Measurements from ENCODE around the gene PSMG2. TPM values are rescaled to one million over a fixed set of nuclear protein-coding genes. Genes with fewer than 3 reads are reported as not detected.
A peak's percentile ranks its signal among the peaks of the same experiment; 100 is the strongest.

Gene PSMG2
- total RNA-seq, 6 donors from 2014 or later, result 28.0 to 84.0 (median 62.6) TPM

GRCh38 chr18:12679183-12679786 lies 23.6 kb upstream of the PSMG2 start:
- Histone ChIP-seq H3K9me3 (no peaks in the 10 kb centered on the region), H3K36me3 (peaks cover 4 to 19% (median 5%) of the 10 kb centered on the region in 4 donors), H3K27me3 (no peaks in the 10 kb centered on the region), H3K4me3 (peak overlapping the region in 3 of 4 donors; percentile 22 to 32 (median 24)), H3K4me1 (peaks cover 11 to 16% (median 13%) of the 10 kb centered on the region in 4 donors), H3K27ac (peak overlapping the region; percentile 66 to 92 (median 75))
- 8 to 18% methylated on average over 8 of the region's 8 CpGs for WGBS, 2 donors
- DNase-seq (peak in 1 of 2 donors; percentile 79), ATAC-seq (ENCODE audit: low FRiP score in 2 of 2) (peak; percentile 87 to 91)
- peak in 2 of 4 donors; percentile 63 to 67 for TF ChIP-seq POLR2A (IDR thresholded peaks at IDR 0.05)
- no peak for TF ChIP-seq CTCF (IDR thresholded peaks at IDR 0.05)
- peak; percentile 66 to 86 for TF ChIP-seq POLR2AphosphoS5 (IDR thresholded peaks at IDR 0.05)

GRCh38 chr18:12686100-12686499 lies 16.7 kb upstream of the PSMG2 start:
- 62 to 71% methylated on average over 3 of the region's 3 CpGs for WGBS, 2 donors
- no peak for TF ChIP-seq POLR2A (IDR thresholded peaks at IDR 0.05)
- TF ChIP-seq POLR2AphosphoS5 (IDR thresholded peaks at IDR 0.05), result no peak
- no peak for TF ChIP-seq CTCF (IDR thresholded peaks at IDR 0.05)
- TF ChIP-seq EP300 (IDR thresholded peaks at IDR 0.05), result no peak
- Histone ChIP-seq H3K36me3 (peaks cover 0 to 30% (median 9%) of the 10 kb centered on the region in 4 donors), H3K4me3 (no peak overlapping the region), H3K27me3 (no peaks in the 10 kb centered on the region), H3K27ac (no peak overlapping the region), H3K4me1 (no peaks in the 10 kb centered on the region), H3K9me3 (no peaks in the 10 kb centered on the region)
- DNase-seq (no peak), ATAC-seq (ENCODE audit: low FRiP score in 2 of 2) (no peak)

- ATAC-seq (ENCODE audit: low FRiP score in 2 of 2) (no peak), DNase-seq (no peak)
- Histone ChIP-seq H3K36me3 (peaks cover 0 to 23% (median 8%) of the 10 kb centered on the region in 4 donors), H3K9me3 (no peaks in the 10 kb centered on the region), H3K4me1 (no peaks in the 10 kb centered on the region), H3K4me3 (no peak overlapping the region), H3K27ac (no peak overlapping the region), H3K27me3 (no peaks in the 10 kb centered on the region)
- no peak for TF ChIP-seq CTCF (IDR thresholded peaks at IDR 0.05)
- no peak for TF ChIP-seq POLR2AphosphoS5 (IDR thresholded peaks at IDR 0.05)
- TF ChIP-seq EP300 (IDR thresholded peaks at IDR 0.05), result no peak
- TF ChIP-seq POLR2A (IDR thresholded peaks at IDR 0.05), result no peak
- WGBS, 2 donors, result 62 to 68% methylated on average over 4 of the region's 4 CpGs
These were observed 13.5 kb upstream of the PSMG2 start for GRCh38 chr18:12689256-12689850.

GRCh38 chr18:12692206-12692605 lies 10.6 kb upstream of the PSMG2 start:
- WGBS, 2 donors, result 85 to 96% methylated on average over 9 of the region's 9 CpGs

More at GRCh38 chr18:12692206-12692605, 10.6 kb upstream of the PSMG2 start:
- Histone ChIP-seq H3K36me3 (peaks cover 0 to 8% (median 0%) of the 10 kb centered on the region in 4 donors), H3K27ac (no peak overlapping the region), H3K4me1 (no peaks in the 10 kb centered on the region), H3K27me3 (no peaks in the 10 kb centered on the region), H3K4me3 (no peak overlapping the region), H3K9me3 (no peaks in the 10 kb centered on the region)
- TF ChIP-seq EP300 (IDR thresholded peaks at IDR 0.05) (no peak), POLR2A (IDR thresholded peaks at IDR 0.05) (no peak), POLR2AphosphoS5 (IDR thresholded peaks at IDR 0.05) (no peak), CTCF (IDR thresholded peaks at IDR 0.05) (no peak)
- ATAC-seq (ENCODE audit: low FRiP score in 2 of 2) (no peak), DNase-seq (no peak)

All from upper lobe of left lung (tissue), 6 donors.